ENCODE data around the gene GJB3.

DNA sequence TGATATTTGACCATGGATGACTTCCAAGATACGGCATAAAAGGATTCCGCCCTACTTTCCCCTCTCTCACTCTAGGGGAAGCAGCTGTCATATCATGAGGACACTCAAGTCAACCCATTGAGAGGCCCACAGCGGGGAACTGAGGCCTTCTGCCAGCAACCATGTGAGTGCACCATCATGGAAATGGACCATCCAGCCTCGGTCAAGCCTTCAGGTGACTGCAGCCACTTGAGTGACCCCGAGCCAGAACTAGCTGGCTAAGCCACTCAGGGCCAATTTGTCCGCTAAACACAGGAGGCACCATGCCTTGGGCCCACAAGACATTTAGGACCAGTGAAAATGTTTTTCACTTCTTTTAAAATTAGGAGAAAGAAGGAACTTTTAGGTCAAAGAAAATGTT, 37.2 kb upstream of the GJB3 start:
- no peak for TF ChIP-seq EZH2 (conservative IDR thresholded peaks at IDR 0.05; ENCODE audit: low read depth, low read length)
- no peak for TF ChIP-seq ZFY (CRISPR knock-in tag; IDR thresholded peaks at IDR 0.05)
- TF ChIP-seq ZFP36L2 (CRISPR knock-in tag; IDR thresholded peaks at IDR 0.05), result no peak
- TF ChIP-seq HDAC2 (CRISPR knock-in tag; IDR thresholded peaks at IDR 0.05), result no peak
- TF ChIP-seq, protein P1, sequence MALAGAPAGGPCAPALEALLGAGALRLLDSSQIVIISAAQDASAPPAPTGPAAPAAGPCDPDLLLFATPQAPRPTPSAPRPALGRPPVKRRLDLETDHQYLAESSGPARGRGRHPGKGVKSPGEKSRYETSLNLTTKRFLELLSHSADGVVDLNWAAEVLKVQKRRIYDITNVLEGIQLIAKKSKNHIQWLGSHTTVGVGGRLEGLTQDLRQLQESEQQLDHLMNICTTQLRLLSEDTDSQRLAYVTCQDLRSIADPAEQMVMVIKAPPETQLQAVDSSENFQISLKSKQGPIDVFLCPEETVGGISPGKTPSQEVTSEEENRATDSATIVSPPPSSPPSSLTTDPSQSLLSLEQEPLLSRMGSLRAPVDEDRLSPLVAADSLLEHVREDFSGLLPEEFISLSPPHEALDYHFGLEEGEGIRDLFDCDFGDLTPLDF (CRISPR knock-in tag; IDR thresholded peaks at IDR 0.05), result no peak
- no peak for TF ChIP-seq PHF20 (CRISPR knock-in tag; IDR thresholded peaks at IDR 0.05)
- no peak for TF ChIP-seq EP300 (IDR thresholded peaks at IDR 0.05; ENCODE audit: low read depth in 2 of 2, low read length in 2 of 2)
- no peak for TF ChIP-seq EP300 (CRISPR knock-in tag; IDR thresholded peaks at IDR 0.05; ENCODE audit: borderline replicate concordance)
- TF ChIP-seq, protein P2, sequence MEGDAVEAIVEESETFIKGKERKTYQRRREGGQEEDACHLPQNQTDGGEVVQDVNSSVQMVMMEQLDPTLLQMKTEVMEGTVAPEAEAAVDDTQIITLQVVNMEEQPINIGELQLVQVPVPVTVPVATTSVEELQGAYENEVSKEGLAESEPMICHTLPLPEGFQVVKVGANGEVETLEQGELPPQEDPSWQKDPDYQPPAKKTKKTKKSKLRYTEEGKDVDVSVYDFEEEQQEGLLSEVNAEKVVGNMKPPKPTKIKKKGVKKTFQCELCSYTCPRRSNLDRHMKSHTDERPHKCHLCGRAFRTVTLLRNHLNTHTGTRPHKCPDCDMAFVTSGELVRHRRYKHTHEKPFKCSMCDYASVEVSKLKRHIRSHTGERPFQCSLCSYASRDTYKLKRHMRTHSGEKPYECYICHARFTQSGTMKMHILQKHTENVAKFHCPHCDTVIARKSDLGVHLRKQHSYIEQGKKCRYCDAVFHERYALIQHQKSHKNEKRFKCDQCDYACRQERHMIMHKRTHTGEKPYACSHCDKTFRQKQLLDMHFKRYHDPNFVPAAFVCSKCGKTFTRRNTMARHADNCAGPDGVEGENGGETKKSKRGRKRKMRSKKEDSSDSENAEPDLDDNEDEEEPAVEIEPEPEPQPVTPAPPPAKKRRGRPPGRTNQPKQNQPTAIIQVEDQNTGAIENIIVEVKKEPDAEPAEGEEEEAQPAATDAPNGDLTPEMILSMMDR (CRISPR knock-in tag; IDR thresholded peaks at IDR 0.05), result no peak
- TF ChIP-seq NR2C2 (CRISPR knock-in tag; IDR thresholded peaks at IDR 0.05; ENCODE audit: borderline replicate concordance), result no peak
